Smooth muscle cell (in vitro differentiated cells): ENCODE results near the gene ADCY2. TPM values are rescaled to one million over a fixed set of nuclear protein-coding genes. Genes with fewer than 3 reads are reported as not detected.

Source experiments
- DNase-seq: peaks from one replicate; lab custom pipeline; 2025; ENCODE audit not compliant: unreplicated experiment; lab: John Stamatoyannopoulos, UW
- H2AFZ ChIP-seq: fragments of 200-600 bp; sonication (generic); 2 replicates; pipeline ENCODE4 v1.6.0; 2016; ENCODE audit warnings: antibody characterized with exemption, low read depth, mild to moderate bottlenecking
- H3F3A ChIP-seq: fragments of 200-600 bp; sonication (generic); 2 replicates; pipeline ENCODE4 v1.6.0; 2017; ENCODE audit warnings: antibody characterized with exemption, low read depth
- H3K27ac ChIP-seq: fragments of 200-600 bp; sonication (generic); 2 replicates; pipeline ENCODE4 v1.5.1; 2016; ENCODE audit warnings: low read depth, mild to moderate bottlenecking
- H3K27me3 ChIP-seq: fragments of 200-600 bp; sonication (generic); 2 replicates; pipeline ENCODE4 v1.6.1; 2016; ENCODE audit warnings: low read depth, mild to moderate bottlenecking
- H3K36me3 ChIP-seq: fragments of 200-600 bp; sonication (generic); 2 replicates; pipeline ENCODE4 v1.5.1; 2016; ENCODE audit warnings: low read depth
- H3K4me1 ChIP-seq: fragments of 200-600 bp; sonication (generic); 2 replicates; pipeline ENCODE4 v1.5.1; 2016; ENCODE audit warnings: low read depth
- H3K4me2 ChIP-seq: fragments of 200-600 bp; sonication (generic); 2 replicates; pipeline ENCODE4 v1.6.0; 2016; ENCODE audit warnings: mild to moderate bottlenecking
- H3K4me3 ChIP-seq: fragments of 200-600 bp; sonication (generic); 2 replicates; pipeline ENCODE4 v1.5.1; 2016; ENCODE audit warnings: mild to moderate bottlenecking
- H3K79me2 ChIP-seq: fragments of 200-600 bp; sonication (generic); 2 replicates; pipeline ENCODE4 v1.6.0; 2016; ENCODE audit warnings: low read depth, mild to moderate bottlenecking
- H3K9ac ChIP-seq: fragments of 200-600 bp; sonication (generic); 2 replicates; pipeline ENCODE4 v1.6.0; 2016; ENCODE audit warnings: low read depth
- H3K9me3 ChIP-seq: fragments of 200-600 bp; sonication (generic); replicated peaks from 2 replicates; pipeline ENCODE4 v1.5.1; 2016; ENCODE audit warnings: low read depth
- H4K20me1 ChIP-seq: fragments of 200-600 bp; sonication (generic); 2 replicates; pipeline ENCODE4 v1.6.0; 2016; ENCODE audit warnings: low read depth
- WGBS: methylation state at CpG from one replicate; pipeline ENCODE4 v1.1.7; 2016; ENCODE audit warnings: low lambda C conversion rate; 5-methylcytosine and 5-hydroxymethylcytosine counted together
- polyA plus RNA-seq: library from polyadenylated mRNA; unstranded; fragments of >200 nt; fragmentation: Nextera tagmentation; extraction: Ambion mirVana; gene quantifications from 2 replicates; pipeline ENCODE4 v1.2.1, GENCODE V29; 2016
- total RNA-seq: library from RNA; depleted of rRNA; stranded (reverse); fragments of >200 nt; gene quantifications from 2 replicates; pipeline ENCODE4 v1.2.3, GENCODE V29; 2014
- TF ChIP-seq, protein P1 (sequence below): fragments of 200-600 bp; sonication (generic); IDR thresholded peaks from 2 replicates; pipeline ENCODE4 v1.5.1; 2017; ENCODE audit warnings: borderline replicate concordance, mild to moderate bottlenecking, antibody characterized with exemption; ENCODE audit not compliant: insufficient read depth, poor library complexity, severe bottlenecking

Gene ADCY2
- total and polyA plus RNA-seq, 2 experiments from 2014 or later, result 2.8 to 8.0 TPM

DNA sequence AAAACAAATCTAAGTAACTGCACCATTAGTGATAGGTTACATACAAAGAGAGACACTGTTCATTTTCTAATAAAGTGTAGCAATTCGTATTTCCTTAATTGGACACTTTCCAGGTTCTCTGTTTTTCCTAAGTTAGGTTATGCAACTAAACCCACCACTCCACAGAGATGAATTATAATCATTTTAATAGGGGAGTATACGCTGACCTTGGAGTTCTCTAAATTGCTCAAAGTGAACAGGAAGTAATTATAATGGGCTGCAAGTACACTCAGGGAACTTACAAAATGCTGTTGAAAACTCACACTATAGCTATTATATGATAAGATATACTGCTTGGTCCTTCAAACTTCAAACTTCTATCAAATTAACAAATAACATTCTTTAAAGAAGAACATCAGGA is 18.2 kb upstream of the ADCY2 start:
- no peak for DNase-seq
- no peaks in the 10 kb centered on the region for H3F3A ChIP-seq
- TF ChIP-seq, protein P1, sequence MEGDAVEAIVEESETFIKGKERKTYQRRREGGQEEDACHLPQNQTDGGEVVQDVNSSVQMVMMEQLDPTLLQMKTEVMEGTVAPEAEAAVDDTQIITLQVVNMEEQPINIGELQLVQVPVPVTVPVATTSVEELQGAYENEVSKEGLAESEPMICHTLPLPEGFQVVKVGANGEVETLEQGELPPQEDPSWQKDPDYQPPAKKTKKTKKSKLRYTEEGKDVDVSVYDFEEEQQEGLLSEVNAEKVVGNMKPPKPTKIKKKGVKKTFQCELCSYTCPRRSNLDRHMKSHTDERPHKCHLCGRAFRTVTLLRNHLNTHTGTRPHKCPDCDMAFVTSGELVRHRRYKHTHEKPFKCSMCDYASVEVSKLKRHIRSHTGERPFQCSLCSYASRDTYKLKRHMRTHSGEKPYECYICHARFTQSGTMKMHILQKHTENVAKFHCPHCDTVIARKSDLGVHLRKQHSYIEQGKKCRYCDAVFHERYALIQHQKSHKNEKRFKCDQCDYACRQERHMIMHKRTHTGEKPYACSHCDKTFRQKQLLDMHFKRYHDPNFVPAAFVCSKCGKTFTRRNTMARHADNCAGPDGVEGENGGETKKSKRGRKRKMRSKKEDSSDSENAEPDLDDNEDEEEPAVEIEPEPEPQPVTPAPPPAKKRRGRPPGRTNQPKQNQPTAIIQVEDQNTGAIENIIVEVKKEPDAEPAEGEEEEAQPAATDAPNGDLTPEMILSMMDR, result no peak
- H3K9ac ChIP-seq, result no peak overlapping the region
- no peak overlapping the region for H3K4me3 ChIP-seq
- H3K79me2 ChIP-seq, result no peaks in the 10 kb centered on the region
- H2AFZ ChIP-seq, result no peak overlapping the region
- H3K4me2 ChIP-seq, result no peak overlapping the region
- H4K20me1 ChIP-seq, result no peaks in the 10 kb centered on the region
- no peaks in the 10 kb centered on the region for H3K36me3 ChIP-seq
- H3K27me3 ChIP-seq, result no peaks in the 10 kb centered on the region
- H3K27ac ChIP-seq, result no peak overlapping the region
- no peaks in the 10 kb centered on the region for H3K9me3 ChIP-seq
- no peaks in the 10 kb centered on the region for H3K4me1 ChIP-seq
- WGBS, result 87% methylated on average over 2 of the region's 2 CpGs

DNA sequence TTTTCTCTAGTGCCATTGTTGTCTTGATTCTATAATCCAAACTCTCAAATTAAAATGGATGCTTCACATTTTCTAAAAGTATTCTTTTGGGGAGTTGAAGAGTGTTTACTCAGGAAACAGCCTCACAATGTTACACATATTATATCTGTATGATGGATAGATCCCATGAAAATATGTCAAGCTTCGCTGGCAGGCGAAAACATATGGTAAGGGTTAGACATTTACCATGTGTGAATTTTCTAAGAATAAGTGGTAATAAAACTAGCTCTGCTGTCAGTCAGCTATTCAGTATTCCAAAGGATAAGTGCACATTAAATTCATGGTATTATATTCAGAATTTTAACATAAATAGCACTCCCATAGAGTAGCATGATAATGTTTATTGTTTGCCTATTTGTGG is 13.3 kb upstream of the ADCY2 start:
- Histone ChIP-seq H4K20me1 (no peaks in the 10 kb centered on the region), H3K9ac (no peak overlapping the region), H3K27ac (no peak overlapping the region), H3K27me3 (no peaks in the 10 kb centered on the region), H3K4me2 (no peak overlapping the region), H2AFZ (no peak overlapping the region), H3K79me2 (no peaks in the 10 kb centered on the region), H3K4me1 (no peaks in the 10 kb centered on the region), H3F3A (no peaks in the 10 kb centered on the region), H3K9me3 (no peaks in the 10 kb centered on the region), H3K4me3 (no peak overlapping the region), H3K36me3 (no peaks in the 10 kb centered on the region)
- TF ChIP-seq, protein P1, result no peak
- WGBS, result 98% methylated on average over 2 of the region's 2 CpGs
- DNase-seq, result no peak

DNA sequence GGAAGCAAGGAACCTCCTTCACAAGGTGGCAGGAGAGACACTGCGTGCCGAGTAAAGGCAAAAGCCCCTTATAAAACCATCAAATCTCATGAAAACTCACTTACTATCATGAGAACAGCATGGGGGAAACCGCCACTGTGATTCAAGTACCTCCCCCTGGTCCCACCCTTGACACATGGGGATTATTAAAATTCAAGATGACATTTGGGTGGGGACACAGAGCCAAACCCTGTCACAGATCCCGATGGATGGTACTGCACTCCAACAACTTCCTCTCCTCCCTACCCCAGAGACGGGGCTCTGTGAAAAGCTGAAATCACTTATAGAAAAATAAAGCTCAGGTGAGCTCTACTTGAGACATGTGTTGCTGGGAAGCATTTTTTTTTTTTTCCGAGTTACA is 10.3 kb upstream of the ADCY2 start:
- no peaks in the 10 kb centered on the region for H3K79me2 ChIP-seq
- no peaks in the 10 kb centered on the region for H3K27me3 ChIP-seq
- H3K36me3 ChIP-seq, result no peaks in the 10 kb centered on the region
- no peak overlapping the region for H3K27ac ChIP-seq
- H3K9me3 ChIP-seq, result no peaks in the 10 kb centered on the region
- H3K4me1 ChIP-seq, result no peaks in the 10 kb centered on the region
- H3K4me2 ChIP-seq, result no peak overlapping the region
- no peaks in the 10 kb centered on the region for H4K20me1 ChIP-seq
- WGBS, result 96% methylated on average over 6 of the region's 6 CpGs
- H3F3A ChIP-seq, result no peaks in the 10 kb centered on the region
- no peak overlapping the region for H2AFZ ChIP-seq
- H3K4me3 ChIP-seq, result no peak overlapping the region
- TF ChIP-seq, protein P1, result no peak
- DNase-seq, result no peak
- H3K9ac ChIP-seq, result no peak overlapping the region

DNA sequence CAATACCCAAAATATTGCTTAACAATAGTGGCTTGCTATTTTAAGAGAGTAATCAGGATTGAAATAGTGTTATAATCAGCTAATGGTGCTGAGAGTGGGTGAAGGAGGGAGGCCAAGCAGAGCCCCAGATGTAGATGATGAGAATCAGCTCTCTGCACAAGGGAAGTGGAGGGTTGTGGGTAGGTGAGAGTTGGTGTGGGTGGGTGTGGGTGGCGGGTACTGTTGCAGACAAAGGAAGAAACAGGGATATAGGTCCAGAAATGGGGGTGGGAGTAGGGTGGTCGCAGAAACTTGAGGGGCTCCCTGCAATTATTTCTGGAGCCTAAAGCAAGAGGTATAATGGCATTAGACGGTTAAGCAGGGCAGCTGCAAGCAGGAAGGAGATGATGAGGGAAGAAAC is 7.4 kb upstream of the ADCY2 start:
- no peak for DNase-seq
- H3K4me3 ChIP-seq, result no peak overlapping the region
- no peak overlapping the region for H3K4me2 ChIP-seq
- H4K20me1 ChIP-seq, result no peaks in the 10 kb centered on the region
- TF ChIP-seq, protein P1, result no peak
- no peaks in the 10 kb centered on the region for H3K4me1 ChIP-seq
- no peaks in the 10 kb centered on the region for H3K9me3 ChIP-seq
- no peak overlapping the region for H3K9ac ChIP-seq
- 85% methylated on average over 3 of the region's 3 CpGs for WGBS
- no peaks in the 10 kb centered on the region for H3K36me3 ChIP-seq
- no peak overlapping the region for H2AFZ ChIP-seq
- no peaks in the 10 kb centered on the region for H3K79me2 ChIP-seq
- peaks cover 9% of the 10 kb centered on the region for H3F3A ChIP-seq
- no peak overlapping the region for H3K27ac ChIP-seq
- H3K27me3 ChIP-seq, result no peaks in the 10 kb centered on the region
